ENCODE results near the gene CES2.

Gene CES2

DNA sequence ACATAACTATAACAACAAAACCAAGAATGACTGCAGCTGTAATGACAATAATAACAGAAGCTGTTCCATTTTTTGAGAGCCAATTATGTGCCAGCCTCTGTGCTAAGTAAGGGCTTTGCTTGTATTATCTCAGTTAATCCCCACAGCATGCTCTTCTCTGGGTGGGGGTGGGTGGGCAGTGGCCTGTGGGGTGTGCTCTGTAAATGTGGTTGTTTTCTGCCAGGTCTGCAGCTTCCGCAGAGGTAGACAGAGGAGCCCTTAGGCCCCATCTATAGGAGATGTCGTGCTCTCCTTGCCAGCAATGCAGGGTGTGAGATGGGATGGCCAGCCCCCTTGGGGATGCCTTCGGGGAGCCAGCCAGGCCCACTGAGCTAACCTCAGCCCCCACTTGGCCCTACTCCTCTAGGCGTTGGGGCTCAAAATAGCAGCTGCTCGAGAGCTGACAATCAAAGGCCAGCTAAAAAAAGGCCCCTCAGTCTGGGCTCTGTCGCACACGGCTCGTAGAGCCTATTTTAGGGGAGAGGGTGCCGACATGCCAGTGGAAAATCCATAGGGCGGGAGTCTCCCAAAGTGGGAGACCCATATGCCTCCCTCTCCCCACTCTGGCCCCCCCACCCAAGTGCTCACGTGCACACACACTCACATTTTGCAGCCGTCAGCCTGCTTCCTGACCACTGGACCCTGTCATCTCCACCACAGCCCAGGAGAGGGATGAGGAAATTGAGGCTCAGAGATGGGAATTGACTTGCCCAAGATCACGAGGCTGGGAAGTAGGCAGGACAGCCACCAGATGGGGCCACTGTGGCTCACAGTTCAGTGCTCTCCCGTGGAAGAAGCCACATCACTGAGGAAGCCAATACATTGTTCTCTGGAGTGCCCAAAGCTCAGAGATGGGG is 32.4 kb upstream of the CES2 start:
- no peak for DNase-seq (ENCODE audit: low read depth in 2 of 3, low spot score in 2 of 3)

DNA sequence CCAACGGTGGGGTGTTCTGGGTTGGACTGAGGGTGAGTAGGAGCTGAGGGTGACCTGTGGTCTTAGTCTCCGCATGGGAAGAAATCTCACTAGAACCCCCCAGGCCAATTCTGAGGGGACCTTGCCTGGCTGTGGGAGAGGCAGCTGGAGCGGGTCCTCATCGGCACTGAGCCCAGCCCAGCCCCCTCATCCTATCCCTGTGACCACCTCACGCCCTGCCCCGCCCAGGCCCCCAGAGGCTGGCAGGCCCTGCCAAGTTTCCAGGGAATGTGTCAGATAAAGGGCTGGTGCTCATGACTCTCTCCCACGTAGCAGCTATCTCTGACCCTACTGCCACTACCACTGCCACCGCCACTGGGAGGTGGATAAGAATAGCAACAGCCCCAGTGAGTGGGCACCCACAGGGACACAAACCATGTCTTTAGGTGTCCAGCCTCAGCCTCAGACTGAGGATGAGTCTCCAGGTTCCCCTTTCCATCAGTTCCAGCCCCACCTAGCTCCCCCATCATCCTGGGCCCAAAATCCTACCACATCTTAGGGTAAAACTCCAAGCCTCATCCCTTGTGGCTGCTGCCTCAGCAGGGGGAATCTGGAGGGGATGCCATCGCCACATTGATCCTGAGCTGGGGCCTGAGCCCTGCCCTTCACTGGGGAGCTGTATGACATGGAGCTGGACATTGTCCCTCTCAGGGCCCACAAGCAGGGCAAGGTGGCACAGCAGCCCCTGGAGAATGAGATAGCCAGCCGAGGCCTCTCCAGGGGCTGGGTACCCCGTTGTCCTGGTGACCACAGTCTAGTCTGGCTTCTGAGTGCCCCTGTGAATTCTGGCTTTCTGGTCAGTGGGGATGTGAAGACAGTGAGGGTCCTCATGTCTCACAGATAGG is 31.5 kb upstream of the CES2 start:
- no peak for DNase-seq (ENCODE audit: low read depth in 2 of 3, low spot score in 2 of 3)

DNA sequence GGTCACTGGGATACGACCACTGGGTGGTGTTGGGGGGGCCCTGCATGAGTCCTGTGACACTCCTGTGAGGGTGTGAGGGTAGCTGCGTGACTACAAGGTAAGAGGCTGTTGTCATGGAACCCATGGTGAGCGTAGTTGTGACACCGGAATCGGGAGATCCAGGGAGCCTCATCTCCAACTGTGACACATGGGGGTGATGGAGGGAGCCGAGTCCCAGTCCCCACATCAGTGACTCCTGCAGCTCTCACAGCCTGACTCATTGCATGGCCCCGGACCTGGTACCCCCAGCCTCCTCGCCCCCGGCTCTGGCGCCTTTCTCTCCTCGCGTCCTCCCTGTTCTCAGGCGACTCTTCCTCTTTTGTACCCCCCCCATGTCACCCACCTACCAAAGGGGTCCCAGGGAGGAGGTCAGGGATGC is 30.9 kb upstream of the CES2 start:
- no peak for DNase-seq (ENCODE audit: low read depth in 2 of 3, low spot score in 2 of 3)

DNA sequence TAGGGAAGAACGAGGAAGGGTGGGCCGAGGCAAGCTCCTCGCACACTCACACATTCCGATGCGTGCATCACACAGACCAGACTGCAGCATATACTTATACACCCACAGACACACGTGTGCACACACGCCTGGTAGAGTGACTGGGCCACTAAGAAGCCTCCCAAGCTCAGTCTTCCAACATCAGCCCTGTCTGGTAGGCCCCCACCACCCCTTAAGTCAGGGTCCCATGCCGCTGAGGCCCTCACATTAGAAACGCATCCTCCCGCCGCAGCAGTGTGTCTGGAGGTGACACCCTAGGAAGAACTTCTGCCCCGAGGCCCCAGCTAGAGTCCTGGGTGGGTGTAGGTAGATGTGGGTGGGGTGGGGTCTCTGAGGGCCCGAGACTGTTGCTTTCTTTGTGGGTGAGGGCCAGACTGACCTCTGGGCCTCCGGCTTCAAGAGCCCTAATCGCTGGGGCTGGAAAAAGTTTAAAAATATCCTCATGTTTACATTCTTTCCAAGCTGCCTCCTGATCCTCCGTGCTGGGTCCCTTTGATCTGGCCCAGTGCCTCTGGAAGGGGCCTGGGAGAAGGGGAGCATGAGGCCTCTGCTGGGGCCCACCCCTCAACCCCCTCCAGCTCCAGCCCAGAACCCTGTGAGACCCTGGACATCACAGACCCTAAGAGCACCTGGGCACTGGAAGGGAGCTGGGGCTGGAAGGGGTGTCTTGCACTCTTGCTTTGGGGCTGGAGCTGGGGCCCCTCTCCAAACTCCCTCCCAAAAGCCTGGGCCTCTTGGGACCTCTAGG is 30.3 kb upstream of the CES2 start:
- no peak for DNase-seq (ENCODE audit: low read depth in 2 of 3, low spot score in 2 of 3)

DNA sequence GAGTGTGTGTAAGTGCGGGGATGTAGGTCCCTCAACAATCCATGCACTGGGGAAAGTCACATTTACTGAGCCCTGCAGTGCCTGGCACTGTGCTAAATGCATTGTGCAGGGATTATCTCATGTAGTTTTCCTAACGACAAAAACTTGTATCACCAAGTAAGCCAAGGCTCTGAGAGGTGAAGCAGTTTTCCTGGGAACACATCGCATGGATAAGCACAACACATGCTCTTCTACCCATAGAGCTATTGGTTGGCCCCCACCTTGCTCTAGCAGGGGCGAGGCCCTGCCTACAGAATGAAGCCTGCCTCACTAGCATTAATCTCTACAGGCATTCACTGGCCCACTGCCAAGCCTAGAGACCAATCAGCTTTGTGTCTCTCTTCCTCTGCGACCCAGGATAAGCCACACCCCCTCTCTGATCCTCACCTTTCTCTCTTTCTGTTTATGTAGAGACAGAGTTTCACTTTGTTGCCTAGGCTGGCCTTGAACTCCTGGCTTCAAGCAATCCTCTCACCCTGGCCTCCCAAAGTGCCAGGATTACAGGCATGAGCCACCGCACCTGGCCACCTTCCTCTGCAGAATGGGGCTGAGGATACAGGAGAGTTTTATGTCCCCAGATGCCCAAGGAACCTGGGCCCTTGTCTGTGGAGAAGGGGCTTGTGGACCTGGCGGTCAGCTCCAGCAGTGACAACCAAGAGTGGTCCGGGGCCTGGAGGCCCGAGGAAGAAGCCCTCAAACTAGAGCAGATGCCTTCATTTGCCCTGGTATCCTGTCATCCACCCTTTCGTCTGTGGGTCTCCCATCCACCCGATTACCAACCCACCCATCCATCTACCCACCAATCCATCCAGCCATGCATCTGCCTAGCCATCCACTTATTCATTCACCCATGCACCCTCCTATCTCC is 29.4 kb upstream of the CES2 start:
- DNase-seq (ENCODE audit: low read depth in 2 of 3, low spot score in 2 of 3) = no peak

DNA sequence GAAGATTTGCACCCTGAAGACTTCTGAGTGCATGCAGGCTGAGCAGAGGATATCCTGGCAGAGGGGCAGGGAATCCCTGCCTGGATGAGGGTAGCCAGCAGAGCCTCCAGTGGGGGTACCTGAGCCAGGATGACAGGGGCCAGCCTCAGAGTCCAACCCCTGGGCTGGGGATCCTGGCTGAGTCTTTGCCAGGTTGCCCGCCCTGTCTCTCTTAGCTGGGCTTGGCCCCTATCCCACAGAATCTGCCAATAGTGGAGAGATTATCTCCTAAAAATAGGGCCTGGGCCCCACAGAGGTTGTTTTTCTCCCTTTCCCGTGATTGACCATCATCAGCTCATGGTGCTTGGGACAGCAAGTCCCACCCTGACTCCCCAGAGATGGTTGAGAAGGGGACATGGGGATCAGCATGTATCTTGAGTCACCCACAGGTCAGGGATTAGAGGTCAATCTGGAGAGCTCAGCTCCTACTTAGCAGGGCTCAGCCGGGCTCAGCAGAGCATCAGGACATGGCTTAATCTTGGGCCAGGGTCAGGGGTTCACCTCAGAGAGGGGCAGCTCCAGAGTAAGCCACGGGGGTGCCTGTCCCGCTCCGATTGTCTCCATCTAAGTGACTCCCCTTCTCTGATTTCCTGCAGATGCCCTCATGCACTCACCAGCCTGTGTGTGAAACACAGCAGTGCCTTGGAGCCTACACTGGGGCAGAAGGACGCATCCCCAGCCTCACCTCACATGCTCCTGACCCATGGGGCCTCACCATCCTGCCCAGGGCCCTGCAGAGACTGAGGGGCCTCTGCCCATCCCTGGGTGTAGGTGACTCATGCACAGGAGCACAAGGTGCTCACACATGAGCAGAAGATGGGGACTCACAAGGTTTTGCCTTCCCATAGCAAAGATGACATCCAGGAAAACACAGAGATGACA is 28.1 kb upstream of the CES2 start:
- DNase-seq (ENCODE audit: low read depth in 2 of 3, low spot score in 2 of 3) = no peak

DNA sequence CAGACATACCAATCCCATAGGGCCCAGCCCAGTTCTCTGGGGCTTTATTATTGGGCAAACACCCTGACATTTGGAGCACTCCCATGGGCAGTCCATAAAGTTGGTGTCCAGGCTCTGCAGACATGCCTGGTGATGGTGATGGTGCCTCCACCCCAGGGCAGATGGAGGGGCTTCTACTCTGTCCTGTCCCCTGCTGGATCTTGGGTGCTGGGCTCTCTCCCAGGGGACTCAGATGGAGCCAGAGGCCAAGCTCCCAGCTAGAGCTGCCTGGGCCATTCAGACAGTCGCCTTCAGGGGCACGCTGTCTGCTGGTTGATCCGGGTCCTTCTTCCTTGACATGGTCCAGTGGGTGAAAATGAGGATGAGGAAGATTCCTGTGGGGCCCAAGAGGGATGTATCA is 27.2 kb upstream of the CES2 start:
- no peak for DNase-seq (ENCODE audit: low read depth in 2 of 3, low spot score in 2 of 3)

DNA sequence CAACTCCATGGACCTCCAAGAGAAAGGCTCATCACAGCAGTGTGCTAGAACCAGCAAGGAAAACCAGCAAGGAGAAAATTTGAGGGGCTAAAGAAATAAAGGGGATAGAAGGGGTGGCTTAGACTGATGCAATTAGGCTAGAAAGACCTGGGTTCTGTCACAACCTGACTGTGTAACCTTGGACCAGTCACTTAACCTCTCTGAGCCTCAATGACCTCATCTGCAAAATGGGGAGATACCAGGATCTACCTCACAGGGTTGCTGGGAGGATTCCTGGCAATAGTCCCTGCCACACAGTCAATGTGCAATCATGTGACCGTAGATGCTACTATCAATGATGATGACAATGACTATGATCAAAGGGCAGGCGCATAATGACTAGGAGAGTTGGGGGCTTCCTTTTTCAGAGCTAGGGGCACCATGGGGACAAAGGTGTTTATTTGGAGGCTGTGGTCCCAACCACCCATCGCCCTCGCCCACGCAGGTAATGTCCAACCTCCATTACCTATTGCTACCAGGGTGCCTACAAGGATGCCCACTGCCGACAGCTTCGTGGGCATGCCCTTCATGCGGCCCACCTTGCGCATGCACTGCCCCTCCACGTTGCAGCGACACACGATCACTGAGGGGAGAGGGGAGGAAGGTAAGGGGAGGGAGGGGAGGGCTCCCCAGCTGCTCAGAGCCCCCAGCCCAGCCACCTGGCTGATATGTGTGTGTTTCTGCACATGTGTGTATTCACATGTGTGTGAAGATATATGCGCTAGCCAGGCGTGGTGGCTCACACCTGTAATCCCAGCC is 26.4 kb upstream of the CES2 start:
- no peak for DNase-seq (ENCODE audit: low read depth in 2 of 3, low spot score in 2 of 3)

DNA sequence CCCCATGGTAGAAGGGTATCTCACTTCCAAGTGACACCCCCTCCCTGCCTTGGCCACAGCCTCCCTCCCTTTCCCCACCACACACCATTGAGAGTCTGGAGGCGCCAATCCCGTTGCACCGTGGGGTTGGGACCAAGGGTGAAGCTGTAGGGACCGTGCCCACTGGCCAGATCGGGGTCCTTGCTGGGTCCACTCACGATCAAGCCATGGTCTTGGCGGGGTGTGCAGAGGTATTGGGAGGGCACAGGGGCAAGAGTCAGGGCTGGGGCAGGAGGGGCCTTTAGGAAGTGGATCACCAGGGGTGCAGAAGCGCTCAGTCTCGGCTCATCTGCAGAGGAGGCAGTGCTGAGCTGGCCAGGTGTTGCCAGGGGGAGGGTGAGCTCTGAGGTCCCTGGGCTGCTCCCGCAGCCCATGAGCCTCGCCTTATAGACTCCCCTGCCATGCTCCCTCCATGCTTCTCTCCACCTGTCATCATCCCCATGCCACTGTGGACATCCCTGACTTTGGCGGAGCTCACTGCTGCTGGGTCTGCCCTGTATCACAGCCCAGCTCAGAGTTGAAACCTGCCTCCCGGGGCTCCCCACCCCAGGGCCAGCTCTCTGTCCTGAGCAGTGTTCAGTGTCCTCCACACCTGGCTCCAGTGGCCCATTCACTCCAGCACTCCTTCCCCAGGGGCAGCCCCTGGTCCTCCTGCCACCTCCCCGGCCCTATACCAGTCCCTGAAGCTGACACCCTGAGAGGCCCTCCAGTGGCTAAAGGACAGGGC is 25.0 kb upstream of the CES2 start:
- no peak for DNase-seq (ENCODE audit: low read depth in 2 of 3, low spot score in 2 of 3)

DNA sequence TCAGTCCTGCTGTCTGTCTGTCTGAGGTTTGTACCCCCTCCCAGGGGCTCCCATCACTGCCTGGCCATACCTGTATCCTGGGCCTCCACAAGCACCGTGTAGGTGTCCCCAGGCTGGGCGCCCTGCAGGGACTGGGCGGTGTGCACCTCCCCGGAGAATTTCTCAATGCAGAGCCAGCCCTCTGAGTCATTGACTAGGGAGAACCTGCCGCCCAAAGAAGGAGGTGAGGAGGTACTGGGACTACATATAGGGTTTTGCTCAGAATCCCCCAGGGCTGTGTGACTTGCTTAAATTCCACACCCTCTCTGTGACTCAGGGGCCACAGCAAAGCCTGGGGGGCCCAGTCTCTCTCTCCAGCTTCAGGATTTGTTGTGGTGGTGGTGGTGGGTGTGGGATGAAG is 24.2 kb upstream of the CES2 start:
- DNase-seq (ENCODE audit: low read depth in 2 of 3, low spot score in 2 of 3) = no peak

DNA sequence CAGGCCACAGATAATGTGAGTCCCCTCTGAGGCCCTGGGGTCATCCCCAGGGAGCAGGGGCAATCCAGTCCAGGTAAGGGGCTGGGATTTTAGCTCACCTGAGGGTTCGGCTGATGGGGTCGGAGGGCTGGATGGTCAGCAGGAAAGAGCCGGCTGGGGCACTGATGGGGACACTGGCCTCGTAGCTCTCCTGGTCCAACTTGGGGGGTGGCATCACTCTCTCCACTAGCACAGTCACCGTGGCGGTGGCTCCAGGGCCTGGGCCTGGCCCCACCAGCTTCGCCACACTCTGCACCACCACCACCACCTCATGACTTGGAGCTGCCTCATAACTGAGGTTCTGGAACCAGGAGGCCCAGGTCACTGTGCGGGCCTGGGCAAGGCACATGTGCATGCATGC is 23.5 kb upstream of the CES2 start:
- no peak for DNase-seq (ENCODE audit: low read depth in 2 of 3, low spot score in 2 of 3)

DNA sequence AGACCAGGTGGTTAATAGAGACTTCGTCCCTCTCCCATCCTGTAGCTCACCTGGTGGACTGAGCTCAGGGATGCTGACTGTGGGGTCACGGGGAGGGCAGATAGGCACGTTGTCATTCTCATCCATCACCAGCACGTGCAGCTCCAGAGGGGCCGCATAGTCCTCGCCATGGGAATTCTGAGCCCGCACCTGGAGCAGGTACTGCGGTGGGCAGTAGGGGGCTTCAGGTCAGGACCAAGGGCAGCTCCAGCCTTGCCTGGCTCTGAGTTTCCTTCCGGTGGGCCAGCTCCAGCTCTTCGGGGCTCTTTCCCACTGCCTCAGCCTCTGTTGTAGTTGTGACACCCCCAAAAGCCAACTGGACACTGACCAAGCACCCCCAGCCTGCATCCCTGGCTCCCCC is 22.2 kb upstream of the CES2 start:
- DNase-seq (ENCODE audit: low read depth in 2 of 3, low spot score in 2 of 3) = no peak

DNA sequence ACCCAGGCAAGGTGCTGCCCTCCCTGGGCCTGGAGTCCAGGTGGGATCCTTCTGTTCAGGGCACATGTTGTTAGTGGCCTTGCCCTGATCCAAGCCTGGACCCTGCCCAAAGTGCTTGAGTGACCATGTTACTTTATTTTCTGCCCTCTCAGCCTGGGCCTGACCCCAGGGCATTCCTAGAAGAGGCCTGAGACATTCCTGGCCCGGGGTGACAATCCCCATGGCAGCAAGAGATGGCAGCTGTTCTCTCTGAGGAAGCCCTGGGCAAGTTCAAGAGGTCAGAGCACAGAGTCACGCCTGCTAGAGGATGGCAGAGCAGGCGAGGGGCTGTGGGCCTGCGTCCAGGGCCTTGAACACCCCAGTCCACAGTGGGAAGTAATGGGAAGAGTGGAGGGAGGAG is 21.6 kb upstream of the CES2 start:
- no peak for DNase-seq (ENCODE audit: low read depth in 2 of 3, low spot score in 2 of 3)

DNA sequence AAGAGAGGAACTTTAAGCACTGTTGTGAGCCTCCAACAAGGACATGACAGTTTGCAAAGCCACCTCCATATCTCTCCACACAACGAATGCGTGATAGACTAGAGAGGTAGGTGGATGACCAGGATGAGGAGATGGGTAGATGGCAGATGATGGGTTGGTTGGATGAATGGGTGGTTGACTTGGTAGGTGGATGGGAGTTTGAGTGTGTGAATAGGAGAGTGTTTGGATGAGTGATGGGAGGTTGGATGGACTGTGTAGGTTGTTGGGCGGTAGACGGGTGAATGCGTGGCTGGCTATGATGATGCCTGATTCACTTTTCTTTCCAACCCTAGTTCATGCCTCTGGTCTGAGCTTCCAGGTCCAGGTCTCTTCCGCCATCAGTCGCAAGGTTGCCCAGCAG is 20.8 kb upstream of the CES2 start:
- no peak for DNase-seq (ENCODE audit: low read depth in 2 of 3, low spot score in 2 of 3)

DNA sequence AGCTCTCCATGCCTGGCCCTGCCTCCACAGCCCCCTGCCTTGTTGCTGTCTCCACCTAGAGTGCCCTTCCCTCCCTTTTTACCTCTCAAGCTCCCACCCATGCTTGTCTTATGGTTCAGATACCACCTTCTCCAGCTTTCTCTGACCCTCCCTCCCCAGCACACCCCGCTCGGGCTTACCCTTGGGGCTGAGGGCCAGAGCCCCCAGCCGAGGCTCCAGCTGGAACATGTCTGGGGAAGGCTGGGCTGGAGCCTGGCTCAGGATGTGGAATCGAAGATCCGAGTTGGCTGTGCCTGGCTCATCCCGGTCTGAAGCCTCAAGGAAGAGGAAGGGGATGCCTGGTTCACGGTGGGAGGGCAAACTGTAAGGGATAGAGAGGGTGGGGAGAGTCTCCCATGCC is 20.3 kb upstream of the CES2 start:
- DNase-seq (ENCODE audit: low read depth in 2 of 3, low spot score in 2 of 3) = no peak

DNA sequence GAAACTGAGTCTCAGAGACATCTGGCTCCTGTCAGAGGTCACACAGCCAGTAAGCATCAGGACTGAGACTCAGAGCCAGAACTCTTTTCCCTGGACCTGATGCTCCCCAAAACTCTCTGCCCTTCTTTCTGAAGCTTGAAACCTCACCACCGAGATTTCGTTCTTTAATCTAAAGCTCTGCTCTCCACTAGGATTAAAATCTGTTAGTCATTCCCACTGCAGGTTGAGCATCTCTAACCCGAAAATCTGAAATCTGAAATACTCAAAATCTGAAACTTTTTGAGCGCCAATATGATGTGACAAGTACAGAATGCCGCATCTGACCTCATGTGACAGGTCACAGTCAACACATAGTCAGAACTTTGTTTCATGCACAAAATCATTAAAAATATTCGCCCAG is 18.8 kb upstream of the CES2 start:
- no peak for DNase-seq (ENCODE audit: low read depth in 2 of 3, low spot score in 2 of 3)

DNA sequence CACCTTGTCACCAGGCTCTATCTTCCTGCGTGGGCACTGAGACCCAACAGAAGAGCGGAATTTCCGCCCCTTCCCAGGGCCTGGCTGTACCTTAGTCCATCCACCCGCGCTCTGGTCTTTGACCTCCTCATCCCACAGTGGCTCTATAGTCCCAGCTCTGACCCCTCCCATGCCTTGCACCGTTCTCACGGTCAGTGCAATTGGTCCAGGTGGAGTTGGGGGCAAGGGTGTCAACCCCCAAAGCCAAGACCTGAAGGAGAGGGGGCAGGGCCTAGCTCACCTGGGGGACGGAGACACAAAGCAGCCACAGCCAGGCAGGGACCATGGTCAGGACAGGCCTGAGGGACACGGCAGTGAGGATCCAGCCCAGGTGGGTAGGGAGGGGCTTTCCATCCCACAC is 17.6 kb upstream of the CES2 start:
- no peak for DNase-seq (ENCODE audit: low read depth in 2 of 3, low spot score in 2 of 3)

DNA sequence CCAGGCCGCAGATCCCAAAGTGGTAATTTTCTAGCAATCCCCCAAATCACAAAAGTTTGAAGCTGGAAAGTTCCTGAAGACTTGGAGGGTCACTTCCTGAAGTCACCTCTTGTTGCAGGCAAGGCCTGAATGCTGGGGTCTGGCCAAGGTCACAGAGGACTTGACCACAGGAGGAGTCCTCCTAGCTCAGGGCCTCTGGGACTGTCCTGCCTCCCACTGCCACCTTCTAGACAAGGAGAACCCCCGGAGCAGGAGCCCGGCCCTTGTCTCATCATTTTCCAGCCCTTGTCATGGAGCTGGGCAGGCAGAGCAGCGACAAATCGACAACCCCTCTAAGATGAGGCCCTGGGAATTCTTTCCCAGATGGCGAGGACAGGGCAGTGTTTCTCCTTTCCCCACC is 17.0 kb upstream of the CES2 start:
- no peak for DNase-seq (ENCODE audit: low read depth in 2 of 3, low spot score in 2 of 3)

Measured in activated CD8-positive, alpha-beta memory T cell treated with anti-CD3 and anti-CD28 coated beads for 48 hours (primary cell).